ENCODE measurements around the gene KLHL22. TPM values are rescaled to one million over a fixed set of nuclear protein-coding genes. Genes with fewer than 3 reads are reported as not detected.
A peak's percentile ranks its signal among the peaks of the same experiment; 100 is the strongest.
"Not testable (repeated sequence)": the region's sequence is repeated elsewhere in the genome, so short reads cannot be mapped to it uniquely, and the experiment has no call there.

The KLHL22 gene
- total RNA-seq, 2 donors from 2014 or later, result 24.0 to 41.1 TPM

DNA sequence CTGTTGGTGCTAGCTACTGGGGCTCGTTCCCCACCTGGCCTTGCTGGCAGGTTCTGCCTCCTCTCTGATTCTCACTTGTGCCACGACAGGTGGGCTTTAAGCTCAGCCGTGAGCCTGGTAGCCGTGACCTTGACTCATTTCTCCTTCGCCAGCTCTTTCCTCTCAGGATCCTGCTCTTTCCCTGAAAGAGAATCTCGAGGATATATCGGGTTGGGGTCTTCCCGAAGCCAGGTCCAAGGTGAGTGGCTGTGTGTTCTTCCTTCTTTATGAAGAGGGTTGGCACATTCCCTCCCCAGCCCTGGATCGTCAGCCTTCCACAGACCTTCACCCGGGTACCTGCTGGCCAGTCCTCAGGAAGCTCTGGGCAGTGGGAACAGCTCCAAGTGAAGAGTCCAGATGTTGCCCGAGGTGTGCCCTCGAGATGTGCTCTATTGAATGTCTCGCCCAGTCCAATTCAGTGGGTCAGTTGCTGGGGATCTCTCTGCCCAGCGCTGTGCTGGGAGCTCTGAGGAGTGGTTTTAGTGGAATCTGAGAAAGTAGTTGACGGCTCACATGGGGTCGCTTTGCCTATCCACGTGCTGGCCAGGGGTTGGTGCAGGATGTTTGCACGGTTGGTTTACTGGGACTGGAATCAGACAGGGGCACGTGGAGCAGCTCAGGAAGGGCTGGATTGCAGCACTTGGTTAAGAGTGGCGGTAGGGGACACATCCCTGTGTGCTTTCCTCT, 100.3 kb downstream of the KLHL22 start:
- Histone ChIP-seq H3K27ac (no peak overlapping the region), H3K36me3 (no peaks in the 10 kb centered on the region), H3K9me3 (no peaks in the 10 kb centered on the region), H3K4me1 (ENCODE audit: control insufficient read depth in 1 of 2, low read depth in 2 of 2) (peaks cover 8 to 19% of the 10 kb centered on the region in 2 donors), H3K4me3 (no peak overlapping the region), H3K27me3 (replicated peaks; ENCODE audit: insufficient read depth) (no peaks in the 10 kb centered on the region)
- TF ChIP-seq, protein P1, sequence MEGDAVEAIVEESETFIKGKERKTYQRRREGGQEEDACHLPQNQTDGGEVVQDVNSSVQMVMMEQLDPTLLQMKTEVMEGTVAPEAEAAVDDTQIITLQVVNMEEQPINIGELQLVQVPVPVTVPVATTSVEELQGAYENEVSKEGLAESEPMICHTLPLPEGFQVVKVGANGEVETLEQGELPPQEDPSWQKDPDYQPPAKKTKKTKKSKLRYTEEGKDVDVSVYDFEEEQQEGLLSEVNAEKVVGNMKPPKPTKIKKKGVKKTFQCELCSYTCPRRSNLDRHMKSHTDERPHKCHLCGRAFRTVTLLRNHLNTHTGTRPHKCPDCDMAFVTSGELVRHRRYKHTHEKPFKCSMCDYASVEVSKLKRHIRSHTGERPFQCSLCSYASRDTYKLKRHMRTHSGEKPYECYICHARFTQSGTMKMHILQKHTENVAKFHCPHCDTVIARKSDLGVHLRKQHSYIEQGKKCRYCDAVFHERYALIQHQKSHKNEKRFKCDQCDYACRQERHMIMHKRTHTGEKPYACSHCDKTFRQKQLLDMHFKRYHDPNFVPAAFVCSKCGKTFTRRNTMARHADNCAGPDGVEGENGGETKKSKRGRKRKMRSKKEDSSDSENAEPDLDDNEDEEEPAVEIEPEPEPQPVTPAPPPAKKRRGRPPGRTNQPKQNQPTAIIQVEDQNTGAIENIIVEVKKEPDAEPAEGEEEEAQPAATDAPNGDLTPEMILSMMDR (IDR thresholded peaks at IDR 0.05), result no peak
- no peak for DNase-seq (ENCODE audit: low spot score)
- no peak for ATAC-seq (ENCODE audit: insufficient number of reproducible peaks, low FRiP score, low read depth)

DNA sequence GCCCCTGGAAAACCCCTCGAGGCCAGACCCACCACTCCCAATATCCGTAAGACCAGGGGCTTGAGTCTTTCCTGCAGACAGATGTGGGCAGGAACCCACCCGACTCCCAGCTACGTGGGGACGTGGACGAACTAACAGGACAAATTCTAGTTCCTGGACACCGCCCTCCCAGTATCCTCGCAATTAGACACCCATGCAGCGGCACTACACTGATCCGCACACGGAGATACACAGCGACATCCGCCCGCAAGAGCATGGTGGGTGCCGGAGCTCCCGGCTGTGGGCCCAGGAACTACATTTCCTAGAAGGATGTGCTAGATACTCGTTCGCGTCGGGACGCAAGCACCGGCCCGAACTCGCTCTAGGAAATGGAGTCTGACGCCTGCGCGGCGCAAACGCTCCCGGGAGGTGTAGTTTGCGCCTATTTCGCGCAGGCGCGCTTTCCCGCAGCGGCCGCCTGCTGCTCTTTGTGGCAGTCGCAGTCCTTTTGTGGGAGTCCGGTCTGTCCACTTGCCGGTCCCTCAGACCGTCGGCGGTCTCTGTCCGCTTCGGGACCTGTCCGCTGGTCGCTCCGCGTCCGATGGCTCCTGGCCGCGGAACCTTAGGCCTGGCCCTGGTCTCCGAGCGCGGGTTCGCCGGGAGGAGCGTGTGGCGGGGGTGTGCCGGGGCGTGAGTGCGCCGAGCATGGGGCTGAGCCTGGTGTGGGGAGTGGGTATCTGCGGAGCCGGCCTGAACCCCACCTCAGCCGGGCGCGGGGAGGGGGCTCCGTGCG, 101.7 kb downstream of the KLHL22 start, which contains the start of gene ZNF74:
TSS of gene ZNF74 (plus strand) at position 447 of the 772 bp plus-strand sequence. CDS start 478 bp downstream, outside the sequence.
- TF ChIP-seq, protein P1 (IDR thresholded peaks at IDR 0.05), result no peak
- H3K36me3 ChIP-seq, result no peaks in the 10 kb centered on the region
- peak within 1 kb of the TSS; percentile 93 for H3K4me3 ChIP-seq
- no peak for ATAC-seq (ENCODE audit: insufficient number of reproducible peaks, low FRiP score, low read depth)
- peak within 1 kb of the TSS; percentile 71 to 77 for H3K27ac ChIP-seq
- H3K9me3 ChIP-seq, result no peaks in the 10 kb centered on the region
- peaks cover 8 to 19% of the 10 kb centered on the region in 2 donors for H3K4me1 ChIP-seq (ENCODE audit: control insufficient read depth in 1 of 2, low read depth in 2 of 2)
- DNase-seq (ENCODE audit: low spot score), result peak; percentile 27
- H3K27me3 ChIP-seq (replicated peaks; ENCODE audit: insufficient read depth), result no peaks in the 10 kb centered on the region

DNA sequence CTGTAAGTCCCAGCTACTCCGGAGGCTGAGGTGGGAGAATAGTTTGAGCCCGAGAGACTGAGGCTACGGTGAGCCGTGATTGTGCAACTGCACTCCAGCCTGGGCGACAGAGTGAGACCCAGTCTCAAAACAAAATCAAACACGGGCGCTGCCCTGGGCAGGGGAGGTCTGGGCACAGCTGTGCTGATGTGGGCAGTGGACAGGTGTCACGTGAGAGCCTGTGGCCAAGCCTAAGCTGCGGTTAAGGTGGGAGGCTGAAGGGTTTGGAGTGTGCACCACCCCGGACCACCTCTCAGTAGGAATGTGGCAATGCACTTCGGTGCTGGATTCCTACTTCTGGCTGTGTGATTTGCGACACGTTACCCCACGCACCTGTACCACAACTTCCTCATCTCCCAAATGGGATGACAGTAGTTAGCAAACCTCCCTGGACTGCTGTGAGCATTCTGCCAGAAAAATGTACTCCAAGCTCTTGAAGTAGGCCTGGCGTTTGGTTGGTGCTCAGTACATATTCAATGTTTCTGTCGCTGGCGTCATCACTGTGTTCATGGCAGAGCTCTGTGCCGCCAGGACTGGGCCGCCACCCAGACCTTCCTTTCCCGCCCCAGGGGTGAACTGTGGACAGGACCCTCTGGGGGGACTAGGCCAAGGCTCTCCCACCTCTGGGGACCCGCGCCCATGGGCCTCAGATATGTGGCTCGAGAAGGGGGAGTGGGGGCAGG, 102.5 kb downstream of the KLHL22 start:
- Histone ChIP-seq H3K4me3 (peak overlapping the region; percentile 93), H3K36me3 (no peaks in the 10 kb centered on the region), H3K27me3 (replicated peaks; ENCODE audit: insufficient read depth) (no peaks in the 10 kb centered on the region), H3K9me3 (no peaks in the 10 kb centered on the region), H3K27ac (peak overlapping the region; percentile 71 to 77), H3K4me1 (ENCODE audit: control insufficient read depth in 1 of 2, low read depth in 2 of 2) (peaks cover 8 to 19% of the 10 kb centered on the region in 2 donors)
- TF ChIP-seq, protein P1 (IDR thresholded peaks at IDR 0.05), result no peak
- ATAC-seq (ENCODE audit: insufficient number of reproducible peaks, low FRiP score, low read depth) (no peak), DNase-seq (ENCODE audit: low spot score) (no peak)

DNA sequence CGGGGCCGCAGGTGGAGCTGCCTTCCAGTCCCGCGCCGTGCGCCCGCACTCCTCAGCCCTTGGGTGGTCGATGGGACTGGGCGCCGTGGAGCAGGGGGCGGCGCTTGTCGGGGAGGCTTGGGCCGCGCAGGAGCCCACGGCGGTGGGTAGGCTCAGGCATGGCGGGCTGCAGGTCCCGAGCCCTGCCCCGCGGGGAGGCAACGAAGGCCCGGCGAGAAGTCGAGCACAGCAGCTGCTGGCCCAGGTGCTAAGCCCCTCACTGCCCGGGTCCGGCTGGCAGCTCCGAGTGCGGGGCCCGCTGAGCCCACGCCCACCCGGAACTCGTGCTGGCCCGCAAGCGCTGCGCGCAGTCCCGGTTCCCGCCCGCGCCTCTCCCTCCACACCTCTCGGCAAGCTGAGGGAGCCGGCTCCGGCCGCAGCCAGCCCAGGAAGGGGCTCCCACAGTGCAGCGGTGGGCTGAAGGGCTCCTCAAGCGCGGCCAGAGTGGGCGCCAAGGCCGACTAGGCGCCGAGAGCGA, 103.2 kb downstream of the KLHL22 start:
- H3K27me3 ChIP-seq (replicated peaks; ENCODE audit: insufficient read depth); H3K4me3 ChIP-seq; H3K9me3 ChIP-seq; H3K27ac ChIP-seq; DNase-seq (ENCODE audit: low spot score); ATAC-seq (ENCODE audit: insufficient number of reproducible peaks, low FRiP score, low read depth); H3K36me3 ChIP-seq: not testable (repeated sequence)
- H3K4me1 ChIP-seq (ENCODE audit: control insufficient read depth in 1 of 2, low read depth in 2 of 2), result peaks cover 8 to 19% of the 10 kb centered on the region in 2 donors

Other genes starting within 250 kb of the KLHL22 start
- 1 to 10 TPM in 1 of 2 donors, not detected in 1; 7.4 TPM for gene RTN4R, start 227.5 kb downstream of the KLHL22 start, total RNA-seq
- 10 to 100 TPM; 28.8 to 69.3 TPM for gene DGCR6L, start 175.7 kb downstream of the KLHL22 start, total RNA-seq
- gene ZNF74, start 101.6 kb downstream of the KLHL22 start, total RNA-seq, result 10 to 100 TPM in 1 of 2 donors, 1 to 10 TPM in 1; 8.5 to 13.8 TPM
- gene SCARF2, start 58.0 kb downstream of the KLHL22 start, total RNA-seq, result 100 to 1,000 TPM in 1 of 2 donors, 10 to 100 TPM in 1; 49.4 to 108 TPM
- 10 to 100 TPM; 78.9 to 98.6 TPM for gene MED15, start 11.8 kb upstream of the KLHL22 start, total RNA-seq

All from thoracic aorta (tissue), 2 donors.